Ovary (tissue), 9 donors: ENCODE data around the gene CCL4. TPM values are rescaled to one million over a fixed set of nuclear protein-coding genes. Genes with fewer than 3 reads are reported as not detected.
"Not testable (repeated sequence)": the region's sequence is repeated elsewhere in the genome, so short reads cannot be mapped to it uniquely, and the experiment has no call there.

ENCODE experiments used
- DNase-seq, 5 donors: peaks; one replicate each; pipeline ENCODE4 v3.0.0-alpha.2; 2019 to 2020
- H3K27ac ChIP-seq, 2 donors: fragments of 200-600 bp; one replicate each; pipeline versions ENCODE4 v1.5.1 to v1.8.0; 2019 to 2022
- H3K27me3 ChIP-seq: fragments of 200-600 bp; one replicate; pipeline ENCODE4 v1.8.0; 2022
- H3K36me3 ChIP-seq: fragments of 200-600 bp; sonication (generic); one replicate; pipeline ENCODE4 v1.5.1; 2019
- H3K4me1 ChIP-seq: one replicate; pipeline ENCODE4 v1.8.1; 2013; ENCODE audit warnings: mild to moderate bottlenecking, moderate library complexity; ENCODE audit not compliant: insufficient read depth
- H3K4me3 ChIP-seq: fragments of 200-600 bp; sonication (generic); one replicate; pipeline ENCODE4 v1.5.1; 2017
- H3K9me3 ChIP-seq, 2 donors: fragments of 200-600 bp in 1 of 2; sonication (generic) in 1 of 2; one replicate each; pipeline versions ENCODE4 v1.5.1 to v1.8.1; 2013 to 2019; ENCODE audit warnings: mild to moderate bottlenecking in 1 of 2, moderate library complexity in 1 of 2
- CTCF ChIP-seq, 3 donors: fragments of 450-650 bp in 2 of 3; fragments of 200-600 bp in 1 of 3; IDR thresholded peaks; one replicate each; pipeline versions ENCODE4 v1.5.1 to v1.8.0; 2016 to 2022; ENCODE audit warnings: antibody characterized with exemption in 3 of 3, mild to moderate bottlenecking in 1 of 3
- EP300 ChIP-seq: sonication (generic); formaldehyde crosslinking; IDR thresholded peaks from one replicate; pipeline ENCODE4 v1.6.1; 2017; ENCODE audit warnings: antibody characterized with exemption
- POLR2A ChIP-seq: fragments of 450-650 bp; IDR thresholded peaks from one replicate; pipeline ENCODE4 v1.6.1; 2017; ENCODE audit warnings: antibody characterized with exemption, mild to moderate bottlenecking, moderate library complexity
- WGBS, 3 donors: extraction: QIAGEN DNeasy Blood & Tissue Kit in 1 of 3; methylation state at CpG; one replicate each; pipeline versions ENCODE4 v1.1.5 to v1.1.7; 2013 to 2017; 5-methylcytosine and 5-hydroxymethylcytosine counted together
- intact Hi-C, 4 donors: fragments of 100-400 bp; cut with DNase I; formaldehyde crosslinking; loops; one replicate each; pipeline versions ENCODE4 v1.11.0 to v1.15.1; 2022 to 2023
- polyA plus RNA-seq, 2 donors: library from polyadenylated mRNA; stranded (reverse); fragments of 200-250 nt in 1 of 2; fragments of 350-450 nt in 1 of 2; fragmentation: Illumina TruSeq in 1 of 2; extraction: RNeasy Lipid Tissue Mini Kit (QIAGEN cat#74804) in 1 of 2; gene quantifications; one replicate each; pipeline ENCODE4 v1.2.3, GENCODE V29; 2013 to 2014
- total RNA-seq, 7 donors: library from RNA; depleted of rRNA in 2 of 7; stranded (reverse); fragments of >200 nt in 2 of 7; fragmentation: NEBNext Ultra II Directional in 3 of 7; extraction: Animal tissue kit (Norgen Biotek cat#: 25700) in 3 of 7; gene quantifications; one replicate each; pipeline versions ENCODE4 v1.1.0 to v1.2.4, GENCODE V29; 2016 to 2023
- donor health status: DM: no; HTN: no; CAD: no; lungs with moderate emphysema.
- donor health status: DM: no; HTN: no; CAD: no.
- donor health status: Bipolar disorder and iron deficiency.
- donor health status: DM: yes; HTN: yes; CAD: no.
- donor health status: DM: no; HTN: no; CAD: no.
- donor health status: DM: yes; HTN: yes; CAD: no.

The CCL4 gene
- total and polyA plus RNA-seq, 9 donors, result 1.1 to 17.2 (median 2.3) TPM

- intact Hi-C loops, result no loop called here
- Histone ChIP-seq H3K27me3 (no peaks in the 10 kb centered on the region), H3K36me3 (no peaks in the 10 kb centered on the region), H3K4me3 (no peak overlapping the region), H3K4me1 (no peaks in the 10 kb centered on the region), H3K9me3 (no peaks in the 10 kb centered on the region), H3K27ac (no peak overlapping the region)
- no peak for DNase-seq
- 51 to 62% (median 57%) methylated on average over 4 of the region's 4 CpGs for WGBS, 3 donors
- TF ChIP-seq CTCF (IDR thresholded peaks at IDR 0.05) (no peak), POLR2A (no peak), EP300 (no peak)
Measured at GRCh38 chr17:36092230-36092629, 11.4 kb upstream of the CCL4 start.

GRCh38 chr17:36092715-36093114, 10.9 kb upstream of the CCL4 start:
- intact Hi-C loops, H3K9me3 ChIP-seq: not testable (repeated sequence)
- WGBS, 3 donors, result 75 to 79% (median 75%) methylated on average over 6 of the region's 6 CpGs

GRCh38 chr17:36094232-36094631, 9.4 kb upstream of the CCL4 start:
- intact Hi-C loops, result no loop called here
- Histone ChIP-seq H3K27ac (no peak overlapping the region), H3K4me3 (no peak overlapping the region), H3K4me1 (no peaks in the 10 kb centered on the region), H3K9me3 (no peaks in the 10 kb centered on the region), H3K27me3 (no peaks in the 10 kb centered on the region), H3K36me3 (no peaks in the 10 kb centered on the region)
- no peak for DNase-seq
- TF ChIP-seq EP300 (no peak), CTCF (IDR thresholded peaks at IDR 0.05) (no peak), POLR2A (no peak)
- WGBS, 3 donors, result 63 to 80% (median 76%) methylated on average over 1 of the region's 1 CpG

More at GRCh38 chr17:36092715-36093114, 10.9 kb upstream of the CCL4 start:
- H3K27ac ChIP-seq, H3K27me3 ChIP-seq, DNase-seq, H3K36me3 ChIP-seq, H3K4me3 ChIP-seq, H3K4me1 ChIP-seq: not testable (repeated sequence)

GRCh38 chr17:36094746-36095145, 8.9 kb upstream of the CCL4 start:
- intact Hi-C loops, result no loop called here
- Histone ChIP-seq H3K4me3 (no peak overlapping the region), H3K9me3 (no peaks in the 10 kb centered on the region), H3K27me3 (no peaks in the 10 kb centered on the region), H3K27ac (no peak overlapping the region), H3K4me1 (no peaks in the 10 kb centered on the region), H3K36me3 (no peaks in the 10 kb centered on the region)
- TF ChIP-seq POLR2A, result no peak
- TF ChIP-seq CTCF (IDR thresholded peaks at IDR 0.05), result no peak
- no peak for TF ChIP-seq EP300
- 86 to 92% (median 90%) methylated on average over 7 of the region's 7 CpGs for WGBS, 3 donors
- DNase-seq, result no peak

- intact Hi-C loops, result no loop called here
- no peak overlapping the region for H3K27ac ChIP-seq
- WGBS, 3 donors, result 46 to 75% (median 61%) methylated on average over 1 of the region's 1 CpG
- DNase-seq, result no peak
- no peaks in the 10 kb centered on the region for H3K4me1 ChIP-seq
- H3K36me3 ChIP-seq, result no peaks in the 10 kb centered on the region
- H3K9me3 ChIP-seq, result no peaks in the 10 kb centered on the region
- TF ChIP-seq POLR2A (no peak), EP300 (no peak), CTCF (IDR thresholded peaks at IDR 0.05) (no peak)
- no peak overlapping the region for H3K4me3 ChIP-seq
- no peaks in the 10 kb centered on the region for H3K27me3 ChIP-seq
Measured at GRCh38 chr17:36095992-36096391, 7.6 kb upstream of the CCL4 start.

- not testable (repeated sequence) for H3K9me3 ChIP-seq
Measured at GRCh38 chr17:36099004-36099403, 4.6 kb upstream of the CCL4 start.

GRCh38 chr17:36104246-36104645, 619 bp downstream of the CCL4 start:
- WGBS, 3 donors, result 46 to 59% (median 51%) methylated on average over 4 to 7 of the region's 7 CpGs
- H3K27me3 ChIP-seq, H3K36me3 ChIP-seq, H3K4me1 ChIP-seq, H3K9me3 ChIP-seq, intact Hi-C loops, H3K27ac ChIP-seq, DNase-seq, H3K4me3 ChIP-seq: not testable (repeated sequence)

More at GRCh38 chr17:36099004-36099403, 4.6 kb upstream of the CCL4 start:
- H3K4me1 ChIP-seq, H3K27me3 ChIP-seq, H3K36me3 ChIP-seq, intact Hi-C loops, H3K27ac ChIP-seq, DNase-seq, H3K4me3 ChIP-seq: not testable (repeated sequence)
- WGBS, 3 donors, result 50 to 76% (median 66%) methylated on average over 1 of the region's 1 CpG
